ENCODE measurements around the gene USP48.
"Not testable (repeated sequence)": the region's sequence is repeated elsewhere in the genome, so short reads cannot be mapped to it uniquely, and the experiment has no call there.

The USP48 gene

DNA sequence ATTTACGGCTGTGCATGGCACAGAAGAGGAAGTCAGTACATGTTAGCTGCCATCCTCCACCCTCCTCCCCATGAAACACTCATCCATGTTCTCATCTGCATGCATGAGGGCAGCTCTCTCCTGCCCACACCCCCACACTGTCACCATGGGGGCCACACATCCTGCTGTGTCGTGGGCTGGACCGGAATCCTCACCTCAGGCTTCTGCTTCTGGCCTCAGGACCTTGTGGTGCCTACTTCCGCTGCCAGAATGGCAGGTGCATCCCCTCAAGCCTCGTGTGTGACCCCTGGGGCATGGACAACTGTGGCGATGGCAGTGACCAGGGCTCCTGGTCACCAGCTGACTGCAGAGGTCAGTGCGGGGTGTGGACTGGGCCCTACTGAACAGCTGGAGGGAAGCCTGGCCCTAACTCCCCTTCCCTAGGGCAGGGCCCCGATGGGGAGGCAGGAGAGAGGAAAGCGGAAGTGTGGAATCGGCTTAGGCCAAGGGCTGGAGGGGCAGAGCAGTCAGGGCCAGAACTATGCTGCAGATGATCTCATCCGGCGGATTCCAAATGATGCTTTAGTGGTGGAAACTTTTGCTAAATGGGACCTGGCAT is 32.9 kb upstream of the USP48 start:
- no peak for DNase-seq

GRCh38 chr1:21814981-21815582 is 32.1 kb upstream of the USP48 start:
- no peak for DNase-seq

- peak; percentile 6 for DNase-seq
These were observed 31.4 kb upstream of the USP48 start for GRCh38 chr1:21814241-21814918.

- no peak for DNase-seq
These were observed 30.6 kb upstream of the USP48 start for GRCh38 chr1:21813542-21813941.

GRCh38 chr1:21811875-21812305 is 28.9 kb upstream of the USP48 start, which contains the start of gene LDLRAD2:
Gene LDLRAD2 (plus strand): TSS chr1:21812265. CDS start chr1:21812452, 187 bp downstream.
- no peak for DNase-seq

- DNase-seq, result no peak
These were observed 21.6 kb upstream of the USP48 start for GRCh38 chr1:21804536-21804935.

- no peak for DNase-seq
These were observed 18.2 kb upstream of the USP48 start for GRCh38 chr1:21801100-21801499.

- DNase-seq, result no peak
These were observed 16.8 kb upstream of the USP48 start for GRCh38 chr1:21799730-21800129.

- no peak for DNase-seq
These were observed 12.1 kb upstream of the USP48 start for GRCh38 chr1:21795075-21795474.

- DNase-seq, result no peak
These were observed 11.7 kb upstream of the USP48 start for GRCh38 chr1:21794656-21795055.

DNA sequence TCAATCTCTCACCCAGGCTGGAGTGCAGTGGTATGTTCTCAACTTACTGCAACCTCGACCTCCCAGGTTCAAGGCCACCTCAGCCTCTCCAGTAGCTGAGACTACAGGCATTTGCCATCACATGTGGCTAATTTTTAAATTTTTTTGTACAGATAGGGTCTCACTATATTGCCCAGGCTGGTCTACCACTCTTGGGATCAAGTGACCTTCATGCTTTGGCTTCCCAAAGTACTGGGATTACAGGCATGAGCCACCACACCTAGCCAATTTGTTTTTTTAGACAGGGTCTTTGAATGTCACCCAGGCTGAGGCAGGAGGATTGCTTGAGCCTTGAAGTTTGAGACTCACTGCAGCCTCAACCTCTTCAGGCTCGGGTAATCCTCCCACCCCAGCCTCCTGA is 10.2 kb upstream of the USP48 start:
- DNase-seq, result no peak

DNA sequence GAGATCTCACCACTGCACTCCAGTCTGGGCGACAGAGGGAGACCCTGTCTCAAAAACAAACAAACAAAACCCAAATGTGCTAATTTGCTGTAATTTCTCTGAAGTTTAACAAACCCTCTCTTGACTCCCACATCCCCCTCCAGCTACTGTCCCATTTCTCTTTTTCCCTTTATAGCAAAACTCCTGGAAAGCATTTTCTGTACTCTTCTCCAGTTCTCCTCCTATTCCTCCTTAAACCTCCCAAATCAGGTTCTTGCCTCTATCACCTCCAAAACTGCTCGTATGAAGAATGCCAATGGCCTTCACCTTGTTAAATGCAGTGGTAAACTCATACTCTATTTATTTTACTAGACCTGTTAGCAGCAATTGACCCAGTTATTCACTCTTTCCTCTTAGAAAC is 3.7 kb upstream of the USP48 start:
- no peak for DNase-seq

GRCh38 chr1:21785764-21786163 is 2.8 kb upstream of the USP48 start:
- DNase-seq, result not testable (repeated sequence)

GRCh38 chr1:21783679-21784603 is 992 bp upstream of the USP48 start:
- DNase-seq, result no peak

DNA sequence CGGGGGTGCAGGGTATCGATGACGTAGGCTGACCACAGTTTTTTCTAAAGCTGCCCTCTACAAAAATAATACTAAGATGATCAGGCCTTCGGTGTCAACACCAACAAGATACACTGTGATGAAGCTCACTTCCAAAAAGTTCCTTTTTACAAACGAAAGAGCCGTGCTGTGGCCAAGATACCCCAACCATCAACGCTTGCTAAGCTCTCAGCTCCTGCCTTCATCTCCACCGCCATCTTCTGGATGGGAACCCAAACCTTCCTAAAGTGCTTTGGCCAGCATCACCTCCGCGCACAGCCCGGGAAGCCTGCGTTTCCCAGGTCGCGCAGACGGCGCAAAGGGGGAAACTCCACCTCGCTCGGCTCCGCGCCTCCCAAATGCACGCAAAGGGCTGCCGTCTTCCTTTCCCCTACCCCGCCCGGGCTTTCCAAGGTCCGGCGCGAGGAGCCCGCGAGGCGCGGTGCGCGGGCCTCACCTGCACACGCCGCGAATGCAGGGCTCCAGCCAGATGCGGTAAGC is 541 bp downstream of the USP48 start:
- DNase-seq, result peak; percentile 34

- DNase-seq, result no peak
These were observed 1.1 kb downstream of the USP48 start for GRCh38 chr1:21781815-21782348.

DNA sequence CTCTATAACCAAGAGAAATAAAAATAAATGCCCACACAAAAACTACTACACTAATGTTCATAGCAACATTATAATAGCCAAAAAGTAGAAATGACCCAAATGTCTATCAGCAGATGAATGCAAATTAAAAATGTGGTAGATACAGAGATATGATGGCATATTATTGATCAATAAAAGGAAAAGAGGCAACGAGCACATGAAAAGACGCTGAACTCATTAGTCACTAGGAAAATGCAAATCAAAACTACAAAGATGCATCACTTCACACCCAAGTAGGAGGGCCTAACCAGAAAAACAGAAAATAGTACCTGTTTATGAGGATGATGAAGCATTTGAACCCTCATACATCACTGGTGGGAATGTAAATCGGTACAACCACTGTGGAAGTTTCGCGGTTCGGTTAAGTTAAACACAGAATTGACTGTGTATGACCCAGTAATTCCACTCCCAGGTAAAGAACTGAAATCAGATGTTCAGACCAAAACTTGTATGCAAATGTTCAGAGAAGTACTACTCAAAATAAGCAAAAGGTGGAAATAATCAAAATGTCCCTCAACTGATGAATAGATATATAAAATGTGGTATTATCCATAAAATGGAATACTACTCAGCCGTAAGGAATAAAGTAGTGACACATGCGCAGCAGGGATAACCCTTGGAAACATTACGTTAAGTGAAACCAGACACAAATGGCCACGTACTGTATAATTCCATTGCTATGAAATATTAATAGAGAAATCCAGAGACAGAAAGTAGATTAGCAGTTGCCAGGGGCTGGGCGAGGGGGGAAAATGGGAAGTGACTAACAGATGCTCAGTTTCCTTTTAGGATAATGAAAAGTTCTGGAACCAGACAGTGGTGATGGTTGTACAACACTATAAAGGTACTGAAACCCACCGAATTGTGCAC is 3.1 kb downstream of the USP48 start:
- DNase-seq, result no peak

GRCh38 chr1:21778405-21778727 is 4.6 kb downstream of the USP48 start:
- no peak for DNase-seq

DNA sequence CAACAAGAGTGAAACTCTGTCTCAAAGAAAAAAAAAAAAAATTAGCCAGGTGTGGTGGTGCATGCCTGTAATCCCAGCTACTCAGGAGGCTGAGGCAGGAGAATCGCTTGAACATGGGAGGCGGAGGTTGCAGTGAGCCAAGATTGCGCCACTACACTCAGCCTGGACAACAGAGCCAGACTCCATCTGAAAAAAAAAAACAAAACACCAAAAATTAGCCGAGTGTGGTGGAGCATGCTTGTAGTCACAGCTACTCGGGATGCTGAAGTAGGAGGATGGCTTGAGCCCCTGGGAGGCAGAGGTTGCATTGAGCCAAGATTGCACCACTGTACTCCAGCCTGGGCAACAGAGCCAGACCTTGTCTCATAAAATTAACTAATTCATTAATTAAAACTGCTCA is 6.0 kb downstream of the USP48 start:
- not testable (repeated sequence) for DNase-seq

GRCh38 chr1:21775985-21776562 is 6.9 kb downstream of the USP48 start:
- DNase-seq, result no peak

DNA sequence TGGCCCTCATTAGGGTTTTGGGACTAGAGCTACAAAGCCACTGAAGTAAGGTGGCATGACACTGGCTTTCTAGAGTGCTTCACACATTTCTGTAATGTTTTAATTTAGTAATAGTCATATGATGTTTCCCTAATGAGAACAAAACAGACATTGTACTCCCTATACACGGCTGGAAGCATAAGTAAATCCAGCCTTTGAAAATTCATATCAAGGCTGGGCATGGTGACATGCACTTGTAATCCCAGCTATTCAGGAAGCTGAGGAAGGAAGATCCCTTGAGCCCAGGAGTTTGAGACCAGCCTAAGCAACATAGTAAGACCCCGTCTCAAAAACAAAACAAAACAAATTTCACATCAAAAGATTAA is 7.4 kb downstream of the USP48 start:
- DNase-seq, result no peak
